Large intestine (tissue), 3 donors: ENCODE data around the gene DOCK8. TPM values are rescaled to one million over a fixed set of nuclear protein-coding genes. Genes with fewer than 3 reads are reported as not detected.
A peak's percentile ranks its signal among the peaks of the same experiment; 100 is the strongest.

Experiments used
- DNase-seq, 2 donors: peaks; one replicate each; pipeline versions ENCODE4 v3.0.0 to v3.0.0-alpha.2; 2013
- H3K27ac ChIP-seq: one replicate; pipeline ENCODE4 v1.5.1; 2013; ENCODE audit warnings: low read length
- H3K27me3 ChIP-seq: 2 replicates; pipeline ENCODE4 v1.6.1; 2013; ENCODE audit warnings: low read length; ENCODE audit not compliant: control insufficient read depth, insufficient read depth
- H3K36me3 ChIP-seq: 2 replicates; pipeline ENCODE4 v1.6.1; 2013; ENCODE audit warnings: low read length; ENCODE audit not compliant: control insufficient read depth, insufficient read depth
- H3K4me1 ChIP-seq: one replicate; pipeline ENCODE4 v1.6.1; 2013; ENCODE audit warnings: low read length; ENCODE audit not compliant: control insufficient read depth, insufficient read depth
- H3K4me3 ChIP-seq: one replicate; pipeline ENCODE4 v1.5.1; 2013; ENCODE audit warnings: low read length
- H3K9me3 ChIP-seq: one replicate; pipeline ENCODE4 v1.6.1; 2013; ENCODE audit warnings: mild to moderate bottlenecking, low read depth, low read length, moderate library complexity; ENCODE audit not compliant: control insufficient read depth
- WGBS: methylation state at CpG from one replicate; pipeline ENCODE4 v1.1.5; 2013; ENCODE audit warnings: low lambda C conversion rate; ENCODE audit not compliant: insufficient coverage; 5-methylcytosine and 5-hydroxymethylcytosine counted together
- polyA plus RNA-seq: library from polyadenylated mRNA; unstranded; fragments of 120-200 nt; gene quantifications from one replicate; pipeline ENCODE4 v1.2.1, GENCODE V29; 2013

Gene DOCK8
- polyA plus RNA-seq, 1 donor: 15.8 TPM

- H3K4me3 ChIP-seq: no peak overlapping the region
- DNase-seq: no peak
- WGBS: 71% methylated on average over 1 of the region's 6 CpGs
- no peaks in the 10 kb centered on the region for H3K27me3 ChIP-seq
- H3K36me3 ChIP-seq: peaks cover 5% of the 10 kb centered on the region
- no peak overlapping the region for H3K27ac ChIP-seq
- H3K9me3 ChIP-seq: no peaks in the 10 kb centered on the region
- H3K4me1 ChIP-seq: no peaks in the 10 kb centered on the region
Observed at GRCh38 chr9:338602-339001, 123.9 kb downstream of the DOCK8 start.

- Histone ChIP-seq H3K27ac (no peak overlapping the region), H3K4me3 (no peak overlapping the region), H3K9me3 (no peaks in the 10 kb centered on the region), H3K4me1 (no peaks in the 10 kb centered on the region), H3K36me3 (peaks cover 2% of the 10 kb centered on the region), H3K27me3 (no peaks in the 10 kb centered on the region)
- WGBS: 83% methylated on average over 1 of the region's 9 CpGs
- DNase-seq: no peak
Observed at GRCh38 chr9:341634-342421, 127.2 kb downstream of the DOCK8 start.

GRCh38 chr9:343773-344172 is 129.1 kb downstream of the DOCK8 start:
- no peak for DNase-seq
- Histone ChIP-seq H3K36me3 (no peaks in the 10 kb centered on the region), H3K9me3 (no peaks in the 10 kb centered on the region), H3K27ac (no peak overlapping the region), H3K27me3 (no peaks in the 10 kb centered on the region), H3K4me3 (no peak overlapping the region), H3K4me1 (no peaks in the 10 kb centered on the region)
- no CpG with 5 or more reads among the region's 4 CpGs for WGBS

GRCh38 chr9:346111-346571 is 131.5 kb downstream of the DOCK8 start:
- Histone ChIP-seq H3K9me3 (no peaks in the 10 kb centered on the region), H3K27me3 (no peaks in the 10 kb centered on the region), H3K4me1 (no peaks in the 10 kb centered on the region), H3K36me3 (no peaks in the 10 kb centered on the region), H3K4me3 (no peak overlapping the region), H3K27ac (no peak overlapping the region)
- DNase-seq: no peak
- 100% methylated on average over 1 of the region's 8 CpGs for WGBS

- 33% methylated on average over 4 of the region's 9 CpGs for WGBS
- Histone ChIP-seq H3K27ac (no peak overlapping the region), H3K9me3 (no peaks in the 10 kb centered on the region), H3K4me3 (no peak overlapping the region), H3K36me3 (no peaks in the 10 kb centered on the region), H3K27me3 (no peaks in the 10 kb centered on the region), H3K4me1 (no peaks in the 10 kb centered on the region)
- DNase-seq: peak in 1 of 2 donors; percentile 37
Observed at GRCh38 chr9:347667-348292, 133.1 kb downstream of the DOCK8 start.

GRCh38 chr9:350384-350783 is 135.7 kb downstream of the DOCK8 start:
- no peaks in the 10 kb centered on the region for H3K4me1 ChIP-seq
- H3K36me3 ChIP-seq: no peaks in the 10 kb centered on the region
- H3K9me3 ChIP-seq: no peaks in the 10 kb centered on the region
- no peak overlapping the region for H3K27ac ChIP-seq
- H3K4me3 ChIP-seq: no peak overlapping the region
- WGBS: 69% methylated on average over 4 of the region's 7 CpGs
- no peaks in the 10 kb centered on the region for H3K27me3 ChIP-seq
- DNase-seq: no peak

GRCh38 chr9:351916-352315 is 137.3 kb downstream of the DOCK8 start:
- no peaks in the 10 kb centered on the region for H3K27me3 ChIP-seq
- no peak for DNase-seq
- WGBS: no CpG with 5 or more reads among the region's 5 CpGs

GRCh38 chr9:353077-353476 is 138.4 kb downstream of the DOCK8 start:
- H3K4me3 ChIP-seq: no peak overlapping the region
- H3K4me1 ChIP-seq: peaks cover 4% of the 10 kb centered on the region
- H3K27me3 ChIP-seq: no peaks in the 10 kb centered on the region
- H3K9me3 ChIP-seq: no peaks in the 10 kb centered on the region
- DNase-seq: no peak
- H3K27ac ChIP-seq: no peak overlapping the region
- WGBS: 67% methylated on average over 1 of the region's 1 CpG
- H3K36me3 ChIP-seq: no peaks in the 10 kb centered on the region

More at GRCh38 chr9:351916-352315, 137.3 kb downstream of the DOCK8 start:
- H3K36me3 ChIP-seq: no peaks in the 10 kb centered on the region
- H3K4me1 ChIP-seq: no peaks in the 10 kb centered on the region
- H3K9me3 ChIP-seq: no peaks in the 10 kb centered on the region
- no peak overlapping the region for H3K4me3 ChIP-seq
- H3K27ac ChIP-seq: no peak overlapping the region

- Histone ChIP-seq H3K9me3 (no peaks in the 10 kb centered on the region), H3K36me3 (no peaks in the 10 kb centered on the region), H3K4me1 (peaks cover 5% of the 10 kb centered on the region), H3K27ac (no peak overlapping the region), H3K4me3 (no peak overlapping the region), H3K27me3 (no peaks in the 10 kb centered on the region)
- no peak for DNase-seq
- 92% methylated on average over 2 of the region's 8 CpGs for WGBS
Observed at GRCh38 chr9:354453-354852, 139.8 kb downstream of the DOCK8 start.

- H3K27me3 ChIP-seq: no peaks in the 10 kb centered on the region
Observed at GRCh38 chr9:357560-357959, 142.9 kb downstream of the DOCK8 start.

More at GRCh38 chr9:357560-357959, 142.9 kb downstream of the DOCK8 start:
- H3K27ac ChIP-seq: peak overlapping the region; percentile 43
- no peaks in the 10 kb centered on the region for H3K9me3 ChIP-seq
- peaks cover 5% of the 10 kb centered on the region for H3K4me1 ChIP-seq
- no peaks in the 10 kb centered on the region for H3K36me3 ChIP-seq
- H3K4me3 ChIP-seq: no peak overlapping the region
- peak; percentile 56 to 77 for DNase-seq
- 20% methylated on average over 1 of the region's 4 CpGs for WGBS
